ENCODE results near the gene RBBP4. TPM values are rescaled to one million over a fixed set of nuclear protein-coding genes. Genes with fewer than 3 reads are reported as not detected.

RBBP4 gene
- total RNA-seq, 1 experiment from 2014 or later: 165 TPM

- Mint-ChIP-seq H3K4me3 (ENCODE audit: unreplicated experiment) (no peak overlapping the region), H3K27me3 (ENCODE audit: insufficient read depth, unreplicated experiment) (no peaks in the 10 kb centered on the region), H3K36me3 (ENCODE audit: insufficient read depth, unreplicated experiment) (peaks cover 12% of the 10 kb centered on the region), H3K27ac (ENCODE audit: low read depth, unreplicated experiment) (no peak overlapping the region), H3K9me3 (ENCODE audit: unreplicated experiment) (no peaks in the 10 kb centered on the region), H3K4me1 (ENCODE audit: insufficient read depth, unreplicated experiment) (peaks cover 8% of the 10 kb centered on the region)
- BruUV-seq (replicated peaks): no TSS peak
- no peak for DNase-seq (ENCODE audit: unreplicated experiment)
- ChIA-PET POLR2A (interaction anchor here (1.0 kb wide), 1 partner anchor 208 kb away, joined by 3 read pairs; no protein-coding TSS in a partner anchor), CTCF (interaction anchor here (0.6 to 0.7 kb wide), 2 partner anchors 17 to 319 kb away, joined by 3 to 6 read pairs; no protein-coding TSS in a partner anchor)
- intact Hi-C loops (cut with micrococcal nuclease): no loop called here
- TF ChIP-seq CTCF (IDR thresholded peaks at IDR 0.05; ENCODE audit: unreplicated experiment): no peak
Observed at GRCh38 chr1:32609180-32609579, 41.8 kb upstream of the RBBP4 start.

- intact Hi-C loops (cut with micrococcal nuclease): no loop called here
- Mint-ChIP-seq H3K27me3 (ENCODE audit: insufficient read depth, unreplicated experiment) (no peaks in the 10 kb centered on the region), H3K36me3 (ENCODE audit: insufficient read depth, unreplicated experiment) (peaks cover 4% of the 10 kb centered on the region), H3K9me3 (ENCODE audit: unreplicated experiment) (no peaks in the 10 kb centered on the region), H3K4me1 (ENCODE audit: insufficient read depth, unreplicated experiment) (peaks cover 8% of the 10 kb centered on the region), H3K4me3 (ENCODE audit: unreplicated experiment) (peak overlapping the region; percentile 76), H3K27ac (ENCODE audit: low read depth, unreplicated experiment) (no peak overlapping the region)
- TF ChIP-seq CTCF (IDR thresholded peaks at IDR 0.05; ENCODE audit: unreplicated experiment): peak; percentile 21
- no TSS peak for BruUV-seq (replicated peaks)
- ChIA-PET POLR2A (interaction anchor here (0.9 kb wide), 1 partner anchor 106 kb away, joined by 3 read pairs; no protein-coding TSS in a partner anchor), CTCF (interaction anchor here (0.6 to 1.3 kb wide), 4 partner anchors 8 to 115 kb away, joined by 3 to 6 read pairs (median 4); no protein-coding TSS in a partner anchor)
- DNase-seq (ENCODE audit: unreplicated experiment): no peak
Observed at GRCh38 chr1:32611859-32612188, 39.2 kb upstream of the RBBP4 start.

- Mint-ChIP-seq H3K36me3 (ENCODE audit: insufficient read depth, unreplicated experiment) (no peaks in the 10 kb centered on the region), H3K27ac (ENCODE audit: low read depth, unreplicated experiment) (peak overlapping the region; percentile 30)
Observed at GRCh38 chr1:32612189-32612881, 38.7 kb upstream of the RBBP4 start.

More at GRCh38 chr1:32612189-32612881, 38.7 kb upstream of the RBBP4 start:
- BruUV-seq (replicated peaks): no TSS peak
- DNase-seq (ENCODE audit: unreplicated experiment): peak; percentile 88
- no peaks in the 10 kb centered on the region for H3K9me3 Mint-ChIP-seq (ENCODE audit: unreplicated experiment)
- intact Hi-C loops (cut with micrococcal nuclease): no loop called here
- CTCF ChIA-PET: interaction anchor here (0.6 to 1.5 kb wide), 4 partner anchors 9 to 164 kb away, joined by 3 to 6 read pairs (median 3); no protein-coding TSS in a partner anchor
- POLR2A ChIA-PET: interaction anchor here (0.6 to 1.4 kb wide), 8 partner anchors 9 to 105 kb away, joined by 3 to 6 read pairs (median 4); partner anchors contain the start of genes RBBP4 and ZBTB8A
- H3K4me1 Mint-ChIP-seq (ENCODE audit: insufficient read depth, unreplicated experiment): peaks cover 8% of the 10 kb centered on the region
- peak; percentile 2 for TF ChIP-seq CTCF (IDR thresholded peaks at IDR 0.05; ENCODE audit: unreplicated experiment)
- peak overlapping the region; percentile 76 for H3K4me3 Mint-ChIP-seq (ENCODE audit: unreplicated experiment)
- no peaks in the 10 kb centered on the region for H3K27me3 Mint-ChIP-seq (ENCODE audit: insufficient read depth, unreplicated experiment)

All from MCF 10A (cell line).